Activated naive CD8-positive, alpha-beta T cell treated with anti-CD3 and anti-CD28 coated beads for 36 hours (primary cell): ENCODE results near the gene SYT5. TPM values are rescaled to one million over a fixed set of nuclear protein-coding genes. Genes with fewer than 3 reads are reported as not detected.
"Not testable (repeated sequence)": the region's sequence is repeated elsewhere in the genome, so short reads cannot be mapped to it uniquely, and the experiment has no call there.

ENCODE experiments used
- DNase-seq: peaks from one replicate; pipeline ENCODE4 v3.0.0; 2021
- H3K27ac Mint-ChIP-seq: one replicate; pipeline ENCODE4 v1.8.0; 2022; ENCODE audit warnings: mild to moderate bottlenecking, moderate library complexity, mixed read lengths
- H3K27me3 Mint-ChIP-seq: one replicate; pipeline ENCODE4 v1.8.0; 2022; ENCODE audit warnings: mild to moderate bottlenecking, mixed read lengths
- H3K36me3 Mint-ChIP-seq: one replicate; pipeline ENCODE4 v1.8.0; 2021; ENCODE audit warnings: mild to moderate bottlenecking, mixed read lengths
- H3K4me1 Mint-ChIP-seq: one replicate; pipeline ENCODE4 v1.8.0; 2021; ENCODE audit warnings: mixed read lengths
- H3K4me3 Mint-ChIP-seq: one replicate; pipeline ENCODE4 v1.8.0; 2022; ENCODE audit warnings: mild to moderate bottlenecking, moderate library complexity, mixed read lengths
- H3K9me3 Mint-ChIP-seq: one replicate; pipeline ENCODE4 v1.8.0; 2022; ENCODE audit warnings: mixed read lengths
- total RNA-seq, 2 experiments: library from RNA; stranded (reverse); gene quantifications; one replicate each; pipeline ENCODE4 v1.2.3, GENCODE V29; 2021

SYT5 gene
- total RNA-seq, 2 experiments from 2014 or later, result not detected

DNA sequence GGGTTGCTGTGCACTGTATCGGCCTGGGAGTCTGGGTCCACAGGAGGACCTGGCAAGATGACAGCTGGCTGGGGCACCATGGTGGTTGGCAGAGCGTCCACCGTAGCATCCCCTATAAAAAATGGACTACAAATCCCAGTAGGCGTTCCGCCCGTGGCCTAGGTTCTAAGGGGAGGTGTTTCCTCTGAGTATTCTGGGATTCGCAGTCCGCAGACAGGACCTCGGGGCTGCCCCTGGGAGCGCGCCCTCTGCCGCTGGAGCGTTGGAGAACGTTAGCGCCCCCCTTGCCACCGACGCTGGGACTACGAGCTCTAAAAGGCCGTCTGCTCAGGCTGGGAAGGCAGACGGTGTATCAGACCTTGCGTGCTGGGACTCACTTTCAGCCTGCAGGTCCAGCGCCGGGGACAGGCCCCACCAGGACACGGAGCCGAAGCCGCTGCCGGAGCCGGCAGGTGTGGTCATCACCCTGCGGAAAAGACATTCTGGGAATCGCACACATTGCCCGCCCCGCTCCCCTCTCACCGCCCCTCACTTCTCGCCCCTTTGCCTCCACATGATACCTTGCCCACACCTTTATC is 14.0 kb downstream of the SYT5 start:
- Mint-ChIP-seq H3K9me3 (peaks cover 2% of the 10 kb centered on the region), H3K27ac (no peak overlapping the region), H3K4me3 (peak overlapping the region; percentile 79), H3K27me3 (peaks cover 80% of the 10 kb centered on the region), H3K36me3 (no peaks in the 10 kb centered on the region), H3K4me1 (peaks cover 12% of the 10 kb centered on the region)
- DNase-seq, result peak; percentile 66

DNA sequence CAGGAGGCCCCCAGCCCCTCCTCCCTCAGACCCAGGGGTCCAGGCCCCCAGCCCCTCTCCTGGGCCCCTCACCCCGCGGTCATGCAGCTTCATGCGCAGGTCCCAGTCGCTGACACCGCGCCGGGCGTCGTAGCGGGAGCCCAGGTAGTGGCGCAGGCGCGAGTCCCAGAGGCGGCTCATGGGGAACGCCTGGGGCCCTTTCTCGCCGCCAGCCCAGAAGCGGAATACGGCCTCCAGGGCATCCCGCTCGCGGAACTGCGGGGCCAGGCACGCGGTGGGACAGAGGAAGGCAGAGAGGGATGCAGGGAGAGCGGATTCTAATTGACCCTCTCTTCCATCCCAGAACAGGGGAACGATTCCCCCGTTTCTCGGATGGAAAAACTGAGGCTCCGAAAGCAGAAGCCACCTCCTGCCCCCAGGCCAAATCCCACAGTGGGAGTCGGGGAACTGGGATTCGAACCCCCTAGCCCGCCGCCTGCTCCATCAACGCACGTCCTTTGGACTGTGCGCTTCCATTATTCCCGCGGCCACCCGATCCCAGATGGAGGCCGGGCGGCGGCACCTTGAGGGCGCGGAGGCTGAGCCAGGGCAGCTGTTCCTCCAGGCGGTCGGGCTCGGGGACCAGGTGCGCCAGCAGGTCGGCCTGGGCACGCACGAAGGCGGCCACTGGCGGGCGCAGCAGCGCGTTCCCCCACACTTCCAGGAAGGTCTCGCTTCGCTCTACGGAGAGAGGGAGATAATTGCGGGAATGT is 18.3 kb downstream of the SYT5 start:
- H3K27me3 Mint-ChIP-seq, result peaks cover 80% of the 10 kb centered on the region
- peaks cover 1% of the 10 kb centered on the region for H3K36me3 Mint-ChIP-seq
- no peak overlapping the region for H3K4me3 Mint-ChIP-seq
- DNase-seq, result no peak
- H3K27ac Mint-ChIP-seq, result no peak overlapping the region
- peaks cover 9% of the 10 kb centered on the region for H3K4me1 Mint-ChIP-seq
- H3K9me3 Mint-ChIP-seq, result peaks cover 2% of the 10 kb centered on the region

GRCh38 chr19:55160986-55161365 is 19.1 kb downstream of the SYT5 start:
- peaks cover 79% of the 10 kb centered on the region for H3K27me3 Mint-ChIP-seq
- H3K36me3 Mint-ChIP-seq, result peaks cover 1% of the 10 kb centered on the region
- H3K27ac Mint-ChIP-seq, result no peak overlapping the region

GRCh38 chr19:55160128-55160985 is 19.7 kb downstream of the SYT5 start:
- Mint-ChIP-seq H3K27ac (no peak overlapping the region), H3K4me3 (no peak overlapping the region)

More at GRCh38 chr19:55160986-55161365, 19.1 kb downstream of the SYT5 start:
- no peak for DNase-seq
- Mint-ChIP-seq H3K9me3 (no peaks in the 10 kb centered on the region), H3K4me1 (peaks cover 3% of the 10 kb centered on the region), H3K4me3 (no peak overlapping the region)

DNA sequence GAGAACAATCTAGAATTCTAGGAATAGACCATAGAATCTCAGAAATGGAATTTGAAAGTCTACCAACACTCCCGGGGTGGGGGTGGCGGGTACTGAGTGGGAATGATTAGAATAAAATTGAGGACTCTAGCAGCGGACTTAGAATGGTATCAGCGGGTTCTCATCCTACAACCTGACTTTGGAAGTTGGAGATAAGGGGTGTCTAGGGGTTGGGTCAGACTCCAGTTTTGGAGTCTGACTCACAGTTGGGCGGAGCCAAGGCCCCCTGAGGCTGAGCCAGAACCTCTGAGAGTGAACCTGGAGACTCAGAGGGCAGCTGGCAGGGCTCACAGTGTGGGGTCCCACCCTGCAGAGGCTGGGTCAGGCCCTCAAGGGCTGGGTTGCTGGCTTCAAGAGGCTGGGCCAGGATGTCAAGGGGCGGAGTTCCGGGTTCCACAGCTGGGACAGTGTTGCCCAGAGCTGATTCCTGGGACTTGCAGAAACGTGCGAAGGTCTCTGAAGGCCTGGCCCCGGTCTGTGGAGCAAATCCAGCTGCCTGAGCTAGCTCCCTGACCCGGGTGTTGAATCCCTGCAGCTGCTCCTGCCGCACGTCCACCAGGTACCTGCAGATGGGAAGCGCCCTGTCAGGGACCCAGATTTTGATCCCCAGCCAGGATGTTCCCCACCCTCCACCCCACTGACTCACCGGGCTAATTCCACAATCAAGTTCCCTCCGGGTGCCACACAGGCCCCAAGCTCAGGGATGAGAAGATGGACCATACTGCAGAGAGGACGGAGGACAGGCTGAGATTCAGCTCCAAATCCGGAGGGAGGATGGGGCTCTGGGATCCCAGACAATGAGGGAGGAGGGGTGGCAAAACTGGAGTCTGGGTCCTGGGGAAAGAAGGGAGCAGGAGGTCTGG is 21.0 kb downstream of the SYT5 start:
- Mint-ChIP-seq H3K4me1 (peaks cover 1% of the 10 kb centered on the region), H3K36me3 (peaks cover 1% of the 10 kb centered on the region), H3K4me3 (no peak overlapping the region), H3K9me3 (no peaks in the 10 kb centered on the region), H3K27me3 (peaks cover 71% of the 10 kb centered on the region), H3K27ac (no peak overlapping the region)
- DNase-seq, result no peak

More at GRCh38 chr19:55160128-55160985, 19.7 kb downstream of the SYT5 start:
- Mint-ChIP-seq H3K36me3 (peaks cover 1% of the 10 kb centered on the region), H3K27me3 (peaks cover 76% of the 10 kb centered on the region), H3K4me1 (peaks cover 1% of the 10 kb centered on the region), H3K9me3 (no peaks in the 10 kb centered on the region)
- peak; percentile 93 for DNase-seq

- no peak for DNase-seq
- Mint-ChIP-seq H3K9me3 (peaks cover 2% of the 10 kb centered on the region), H3K27ac (no peak overlapping the region), H3K36me3 (peaks cover 1% of the 10 kb centered on the region), H3K4me1 (peaks cover 3% of the 10 kb centered on the region), H3K27me3 (peaks cover 65% of the 10 kb centered on the region), H3K4me3 (no peak overlapping the region)
Measured at GRCh38 chr19:55158423-55158822, 21.7 kb downstream of the SYT5 start.

DNA sequence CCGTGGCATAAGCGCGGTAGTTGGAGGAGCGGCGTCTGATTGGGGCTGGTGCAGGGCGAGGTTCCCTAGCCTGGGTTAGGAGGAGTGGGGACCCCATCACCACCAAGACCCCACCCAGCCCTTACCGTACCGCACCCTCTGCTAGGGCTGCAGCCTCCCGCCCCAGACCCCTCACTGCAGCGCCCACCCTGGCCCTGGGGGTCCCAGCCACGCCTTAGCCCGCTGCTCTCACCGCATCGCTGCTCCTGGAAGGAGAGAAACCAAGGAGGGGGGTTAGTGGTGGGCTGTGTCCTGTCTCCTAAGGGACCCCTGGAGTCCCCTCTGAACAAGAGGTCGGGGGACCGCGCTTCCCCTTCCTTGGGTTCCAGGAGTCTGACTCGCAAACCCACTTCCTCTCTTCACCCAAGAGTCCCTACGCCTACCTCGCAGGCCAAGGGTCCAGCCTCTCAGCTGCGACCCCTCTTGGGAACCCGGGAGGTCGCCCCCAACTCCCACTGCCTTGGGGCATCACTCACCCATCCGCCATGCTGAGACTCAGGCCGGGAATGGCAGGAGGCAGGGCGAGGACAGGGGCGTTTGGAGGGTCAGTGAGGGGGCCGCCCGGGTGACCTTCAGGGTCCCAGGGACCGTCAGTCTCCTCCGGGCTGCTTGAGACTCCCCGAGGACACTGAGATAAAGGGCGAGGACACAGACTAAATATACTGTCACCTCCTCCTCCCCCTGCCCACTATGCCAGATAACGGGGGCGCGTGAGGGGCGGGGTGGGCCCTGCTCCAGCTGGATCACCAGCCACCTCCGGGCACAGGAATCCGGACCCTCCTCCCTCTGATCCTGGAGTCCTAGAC is 22.8 kb downstream of the SYT5 start, which contains the start of gene TNNI3:
Gene TNNI3 (minus strand): TSS at position 669 of the 845 bp plus-strand sequence. CDS start 143 bp downstream, at position 526.
- peaks cover 5% of the 10 kb centered on the region for H3K9me3 Mint-ChIP-seq
- DNase-seq, result no peak
- peaks cover 59% of the 10 kb centered on the region for H3K27me3 Mint-ChIP-seq
- H3K4me3 Mint-ChIP-seq, result no peak within 1 kb of the TSS
- H3K36me3 Mint-ChIP-seq, result peaks cover 1% of the 10 kb centered on the region
- peaks cover 3% of the 10 kb centered on the region for H3K4me1 Mint-ChIP-seq
- H3K27ac Mint-ChIP-seq, result no peak within 1 kb of the TSS

- no peak overlapping the region for H3K4me3 Mint-ChIP-seq
- DNase-seq, result peak; percentile 47
- no peak overlapping the region for H3K27ac Mint-ChIP-seq
- H3K27me3 Mint-ChIP-seq, result peaks cover 50% of the 10 kb centered on the region
- peaks cover 13% of the 10 kb centered on the region for H3K9me3 Mint-ChIP-seq
- H3K36me3 Mint-ChIP-seq, result peaks cover 6% of the 10 kb centered on the region
- peaks cover 8% of the 10 kb centered on the region for H3K4me1 Mint-ChIP-seq
Measured at GRCh38 chr19:55156202-55157063, 23.7 kb downstream of the SYT5 start.

- not testable (repeated sequence) for H3K36me3 Mint-ChIP-seq, H3K27ac Mint-ChIP-seq, H3K4me1 Mint-ChIP-seq, DNase-seq, H3K4me3 Mint-ChIP-seq
- Mint-ChIP-seq H3K27me3 (peaks cover 50% of the 10 kb centered on the region), H3K9me3 (peaks cover 16% of the 10 kb centered on the region)
Measured at GRCh38 chr19:55155784-55156183, 24.3 kb downstream of the SYT5 start.

DNA sequence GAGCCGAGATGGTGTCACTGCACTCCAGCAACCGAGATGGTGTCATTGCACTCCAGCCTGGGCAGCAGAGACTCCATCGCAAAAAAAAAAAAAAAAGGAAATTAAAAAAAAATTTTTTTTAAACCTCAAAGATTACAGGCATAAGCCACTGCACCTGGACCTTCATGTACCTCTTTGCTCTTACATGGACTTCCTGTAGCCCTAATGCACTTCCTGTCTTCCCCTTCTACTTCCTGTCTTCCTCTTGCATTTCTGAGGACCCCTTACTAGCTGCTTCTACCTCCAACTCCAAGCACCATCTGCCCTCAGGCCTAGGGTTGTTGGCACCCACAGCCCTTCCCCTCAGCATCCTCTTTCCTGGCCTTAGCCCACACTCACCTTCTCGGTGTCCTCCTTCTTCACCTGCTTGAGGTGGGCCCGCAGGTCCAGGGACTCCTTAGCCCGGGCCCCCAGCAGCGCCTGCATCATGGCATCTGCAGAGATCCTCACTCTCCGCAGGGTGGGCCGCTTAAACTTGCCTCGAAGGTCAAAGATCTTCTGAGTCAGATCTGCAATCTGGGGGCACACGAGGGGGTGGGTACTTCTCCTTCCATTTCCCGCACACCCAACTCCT is 26.3 kb downstream of the SYT5 start:
- peaks cover 16% of the 10 kb centered on the region for H3K9me3 Mint-ChIP-seq
- H3K4me3 Mint-ChIP-seq, result no peak overlapping the region
- peaks cover 5% of the 10 kb centered on the region for H3K36me3 Mint-ChIP-seq
- H3K27me3 Mint-ChIP-seq, result peaks cover 47% of the 10 kb centered on the region
- DNase-seq, result no peak
- H3K4me1 Mint-ChIP-seq, result peaks cover 8% of the 10 kb centered on the region
- no peak overlapping the region for H3K27ac Mint-ChIP-seq

DNA sequence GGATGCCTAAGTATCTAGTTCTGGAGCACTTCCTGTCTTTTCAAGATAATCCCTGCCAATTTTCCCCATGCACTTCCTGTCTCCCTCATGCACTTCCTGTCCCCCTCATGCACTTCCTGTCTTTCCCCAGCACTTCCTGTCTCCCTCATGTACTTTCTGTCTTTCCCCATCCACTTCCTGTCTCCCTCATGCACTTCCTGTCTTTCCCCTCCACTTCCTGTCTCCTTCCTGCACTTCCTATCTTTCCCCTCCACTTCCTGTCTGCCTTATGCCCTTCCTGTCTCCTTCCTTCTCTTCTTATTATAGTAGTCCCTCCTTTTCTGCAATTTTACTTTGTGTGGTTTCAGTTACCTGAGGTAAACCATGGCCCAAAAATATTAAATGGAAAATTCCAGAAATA is 28.1 kb downstream of the SYT5 start:
- H3K27me3 Mint-ChIP-seq, result peaks cover 46% of the 10 kb centered on the region

DNA sequence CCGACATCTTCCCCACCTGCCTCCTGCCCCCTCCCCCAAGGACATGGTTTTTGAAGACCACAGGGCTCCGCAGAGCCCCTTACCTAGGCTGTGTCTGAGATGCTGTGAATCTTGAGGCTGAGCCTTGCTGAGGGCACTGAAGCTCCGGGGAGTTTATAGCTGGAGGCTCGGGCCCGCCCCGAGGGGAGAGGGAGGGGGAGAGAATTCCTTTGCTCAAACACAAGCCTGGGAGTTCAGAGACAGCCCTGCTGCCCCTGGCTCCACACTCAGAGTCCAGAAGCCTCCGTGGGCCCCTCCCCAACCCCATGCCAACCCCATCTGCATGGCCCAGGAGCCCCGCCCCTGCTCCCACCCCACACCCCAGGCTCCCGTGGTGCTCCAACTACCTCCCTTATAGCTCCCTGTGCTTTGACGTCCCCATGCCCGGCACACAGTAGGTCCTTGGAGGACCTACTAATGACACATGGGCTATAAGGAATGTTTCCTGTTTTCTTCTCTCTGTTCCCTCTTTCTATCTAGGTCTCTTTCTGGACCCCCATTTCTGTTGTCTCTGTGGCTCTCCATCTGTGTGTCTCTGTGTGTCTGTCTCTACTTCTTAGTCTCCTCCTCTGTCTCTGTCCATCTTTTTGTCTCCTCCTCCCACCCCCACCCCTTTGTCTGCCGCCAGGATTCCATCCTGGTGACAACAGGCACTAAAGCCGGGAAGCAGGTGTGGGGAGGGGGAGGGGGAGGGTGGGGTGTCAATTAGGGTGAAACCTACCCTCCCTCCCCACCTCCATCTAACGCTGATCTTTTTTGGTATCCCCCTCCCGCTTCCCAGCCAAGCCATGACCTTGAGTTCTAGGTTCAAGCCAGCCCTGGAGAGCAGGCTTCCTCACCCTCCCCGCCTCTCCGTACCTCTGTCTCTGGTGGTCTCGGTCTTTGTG is 30.7 kb downstream of the SYT5 start, which contains the start of gene TNNT1:
Gene TNNT1 (minus strand): TSS at position 129 of the 926 bp plus-strand sequence. CDS start 2,049 bp downstream, outside the sequence.
- no peak within 1 kb of the TSS for H3K4me3 Mint-ChIP-seq
- H3K9me3 Mint-ChIP-seq, result peaks cover 16% of the 10 kb centered on the region
- peaks cover 5% of the 10 kb centered on the region for H3K36me3 Mint-ChIP-seq
- no peak within 1 kb of the TSS for H3K27ac Mint-ChIP-seq
- peaks cover 7% of the 10 kb centered on the region for H3K4me1 Mint-ChIP-seq
- peaks cover 54% of the 10 kb centered on the region for H3K27me3 Mint-ChIP-seq
- no peak for DNase-seq

More for the DNA sequence above, 28.1 kb downstream of the SYT5 start:
- H3K27ac Mint-ChIP-seq, result peak overlapping the region; percentile 61
- no peak for DNase-seq
- peaks cover 5% of the 10 kb centered on the region for H3K36me3 Mint-ChIP-seq
- no peak overlapping the region for H3K4me3 Mint-ChIP-seq
- peaks cover 16% of the 10 kb centered on the region for H3K9me3 Mint-ChIP-seq
- H3K4me1 Mint-ChIP-seq, result peaks cover 8% of the 10 kb centered on the region
